GM06990 (cell line): ENCODE results near the gene CELA3B.
"Not testable (repeated sequence)": the region's sequence is repeated elsewhere in the genome, so short reads cannot be mapped to it uniquely, and the experiment has no call there.

Source experiments
- DNase-seq: peaks from one replicate; pipeline ENCODE4 v3.0.0-alpha.2; 2011; ENCODE audit not compliant: insufficient read length; ENCODE audit errors: extremely low read depth
- H3K27me3 ChIP-seq: replicated peaks from 2 replicates; pipeline ENCODE4 v1.6.0; 2011; ENCODE audit warnings: low read length; ENCODE audit not compliant: control insufficient read depth, insufficient read depth
- H3K36me3 ChIP-seq: 2 replicates; pipeline ENCODE4 v1.5.1; 2011; ENCODE audit warnings: low read length; ENCODE audit not compliant: control insufficient read depth, insufficient read depth
- H3K4me3 ChIP-seq: replicated peaks from 2 replicates; pipeline ENCODE4 v1.5.1; 2011; ENCODE audit warnings: low read depth, mild to moderate bottlenecking, control low read depth, low read length
- TF ChIP-seq, protein P1 (sequence below): IDR thresholded peaks from 2 replicates; pipeline ENCODE4 v1.5.1; 2011; ENCODE audit warnings: low read length, control low read depth, mild to moderate bottlenecking, inconsistent platforms; ENCODE audit not compliant: insufficient read depth, poor library complexity, severe bottlenecking

CELA3B gene

DNA sequence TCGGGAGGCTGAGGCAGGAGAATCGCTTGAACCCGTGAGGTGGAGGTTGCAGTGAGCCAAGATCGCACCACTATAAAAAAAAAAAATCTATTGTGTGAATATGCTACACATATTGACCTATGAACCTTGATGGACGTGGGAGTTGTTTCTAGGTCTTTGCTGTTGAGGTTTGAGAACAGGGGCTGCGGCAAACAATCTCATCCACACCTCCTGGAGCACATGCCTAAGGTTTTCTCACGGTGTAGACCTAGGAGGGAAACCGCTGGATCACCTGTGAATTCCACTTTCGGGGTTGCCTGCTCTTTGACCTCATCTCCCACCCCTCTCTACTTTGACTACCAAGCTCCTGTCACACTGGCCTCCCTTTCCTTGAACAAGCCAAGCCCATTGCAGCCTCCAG is 1.5 kb upstream of the CELA3B start:
- not testable (repeated sequence) for DNase-seq, H3K36me3 ChIP-seq, H3K27me3 ChIP-seq, H3K4me3 ChIP-seq

DNA sequence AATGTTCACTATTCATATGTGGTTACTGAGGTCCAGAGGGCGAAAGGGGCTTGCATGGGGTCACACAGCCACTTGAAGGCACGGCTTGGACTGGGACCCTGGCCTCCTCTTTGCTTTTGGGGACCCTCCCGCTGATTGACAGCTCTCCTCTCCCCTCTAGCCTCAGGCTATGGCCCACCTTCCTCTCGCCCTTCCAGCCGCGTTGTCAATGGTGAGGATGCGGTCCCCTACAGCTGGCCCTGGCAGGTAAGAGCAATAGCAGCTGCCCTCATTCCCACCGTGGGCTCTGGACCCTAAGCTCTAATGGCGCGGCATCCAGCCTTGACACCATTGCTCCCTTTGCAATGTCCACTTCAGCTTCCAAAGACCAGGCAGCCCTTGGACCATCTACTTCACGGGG is 1.4 kb downstream of the CELA3B start:
- H3K4me3 ChIP-seq, DNase-seq, H3K36me3 ChIP-seq, H3K27me3 ChIP-seq: not testable (repeated sequence)

DNA sequence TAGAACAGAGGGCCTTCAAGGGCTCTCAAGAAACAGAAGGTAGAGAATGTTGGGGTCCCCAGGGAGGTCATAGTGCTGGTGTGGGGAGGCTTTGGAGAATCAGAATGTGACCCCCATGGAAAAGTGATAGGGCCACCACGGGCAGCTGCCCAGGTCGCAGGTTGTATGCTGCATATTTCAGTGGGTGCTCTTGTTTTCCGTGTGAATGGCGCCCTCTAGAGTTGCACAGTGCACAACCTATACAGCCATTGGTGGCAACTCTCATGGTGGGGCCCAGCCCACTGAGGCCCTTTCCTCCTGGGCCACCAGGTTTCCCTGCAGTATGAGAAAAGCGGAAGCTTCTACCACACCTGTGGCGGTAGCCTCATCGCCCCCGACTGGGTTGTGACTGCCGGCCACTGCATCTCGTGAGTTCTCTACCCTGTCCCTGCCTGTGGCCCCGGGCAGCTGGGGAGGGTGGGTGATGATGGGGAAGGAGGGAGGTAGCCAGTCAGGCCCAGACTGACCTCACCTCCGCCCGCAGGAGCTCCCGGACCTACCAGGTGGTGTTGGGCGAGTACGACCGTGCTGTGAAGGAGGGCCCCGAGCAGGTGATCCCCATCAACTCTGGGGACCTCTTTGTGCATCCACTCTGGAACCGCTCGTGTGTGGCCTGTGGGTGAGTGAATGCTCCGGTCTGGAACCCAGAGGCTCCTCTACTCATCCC is 3.8 kb downstream of the CELA3B start:
- not testable (repeated sequence) for DNase-seq, H3K27me3 ChIP-seq, H3K36me3 ChIP-seq, H3K4me3 ChIP-seq

DNA sequence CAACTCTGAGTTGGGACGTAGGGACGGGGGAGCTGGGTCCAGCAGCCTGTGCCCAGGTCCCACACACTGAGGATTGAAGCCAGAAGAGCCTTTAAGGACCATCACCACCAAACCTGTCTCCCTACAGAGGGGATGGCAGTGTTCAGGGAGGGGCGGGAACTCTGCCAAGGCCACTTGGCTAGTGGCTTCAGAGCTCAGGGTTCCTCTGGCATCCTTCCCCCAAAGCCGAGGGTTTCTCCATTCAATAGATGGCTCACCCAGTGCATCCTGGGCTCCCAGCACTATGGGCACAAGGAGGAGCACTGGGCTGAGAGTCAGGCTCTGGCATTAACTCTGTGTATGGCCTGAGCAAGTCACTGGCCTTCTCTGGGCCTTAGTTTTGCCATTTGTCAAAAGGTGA is 4.4 kb downstream of the CELA3B start:
- not testable (repeated sequence) for H3K4me3 ChIP-seq, H3K36me3 ChIP-seq, H3K27me3 ChIP-seq, DNase-seq

DNA sequence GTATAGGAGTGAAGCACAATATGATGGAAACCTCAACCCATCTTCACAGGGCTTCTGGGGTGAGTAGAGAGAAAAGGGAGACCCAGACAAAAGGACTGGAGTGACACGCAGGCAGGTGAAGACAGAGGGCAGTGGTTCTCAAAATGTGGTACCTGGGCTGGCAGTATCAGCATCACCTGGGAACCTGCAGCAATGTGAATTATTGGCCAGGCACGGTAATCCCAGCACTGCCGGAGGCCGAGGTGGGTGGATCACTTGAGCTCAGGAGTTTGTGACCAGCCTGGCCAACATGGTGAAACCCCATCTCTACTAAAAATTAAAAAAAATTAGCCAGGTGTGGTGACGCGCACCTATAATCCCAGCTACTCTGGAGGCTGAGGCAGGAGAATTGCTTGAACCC is 5.3 kb downstream of the CELA3B start:
- not testable (repeated sequence) for H3K36me3 ChIP-seq, DNase-seq, H3K27me3 ChIP-seq, H3K4me3 ChIP-seq
- TF ChIP-seq, protein P1, sequence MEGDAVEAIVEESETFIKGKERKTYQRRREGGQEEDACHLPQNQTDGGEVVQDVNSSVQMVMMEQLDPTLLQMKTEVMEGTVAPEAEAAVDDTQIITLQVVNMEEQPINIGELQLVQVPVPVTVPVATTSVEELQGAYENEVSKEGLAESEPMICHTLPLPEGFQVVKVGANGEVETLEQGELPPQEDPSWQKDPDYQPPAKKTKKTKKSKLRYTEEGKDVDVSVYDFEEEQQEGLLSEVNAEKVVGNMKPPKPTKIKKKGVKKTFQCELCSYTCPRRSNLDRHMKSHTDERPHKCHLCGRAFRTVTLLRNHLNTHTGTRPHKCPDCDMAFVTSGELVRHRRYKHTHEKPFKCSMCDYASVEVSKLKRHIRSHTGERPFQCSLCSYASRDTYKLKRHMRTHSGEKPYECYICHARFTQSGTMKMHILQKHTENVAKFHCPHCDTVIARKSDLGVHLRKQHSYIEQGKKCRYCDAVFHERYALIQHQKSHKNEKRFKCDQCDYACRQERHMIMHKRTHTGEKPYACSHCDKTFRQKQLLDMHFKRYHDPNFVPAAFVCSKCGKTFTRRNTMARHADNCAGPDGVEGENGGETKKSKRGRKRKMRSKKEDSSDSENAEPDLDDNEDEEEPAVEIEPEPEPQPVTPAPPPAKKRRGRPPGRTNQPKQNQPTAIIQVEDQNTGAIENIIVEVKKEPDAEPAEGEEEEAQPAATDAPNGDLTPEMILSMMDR = peak; percentile 2

DNA sequence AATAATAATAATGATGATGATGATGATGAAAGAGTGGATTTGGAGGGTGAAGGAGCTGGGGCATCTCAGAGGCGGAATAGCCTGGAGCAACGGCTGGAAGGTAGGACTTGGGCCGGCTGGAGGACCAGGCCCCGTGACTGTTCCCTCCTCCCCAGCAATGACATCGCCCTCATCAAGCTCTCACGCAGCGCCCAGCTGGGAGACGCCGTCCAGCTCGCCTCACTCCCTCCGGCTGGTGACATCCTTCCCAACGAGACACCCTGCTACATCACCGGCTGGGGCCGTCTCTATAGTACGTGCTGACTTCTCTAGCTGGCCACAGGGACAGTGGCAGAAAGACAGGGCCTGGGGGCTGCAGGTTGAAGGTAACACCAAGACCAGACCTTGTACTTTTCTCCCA is 6.7 kb downstream of the CELA3B start:
- not testable (repeated sequence) for H3K36me3 ChIP-seq, H3K27me3 ChIP-seq, H3K4me3 ChIP-seq, DNase-seq

DNA sequence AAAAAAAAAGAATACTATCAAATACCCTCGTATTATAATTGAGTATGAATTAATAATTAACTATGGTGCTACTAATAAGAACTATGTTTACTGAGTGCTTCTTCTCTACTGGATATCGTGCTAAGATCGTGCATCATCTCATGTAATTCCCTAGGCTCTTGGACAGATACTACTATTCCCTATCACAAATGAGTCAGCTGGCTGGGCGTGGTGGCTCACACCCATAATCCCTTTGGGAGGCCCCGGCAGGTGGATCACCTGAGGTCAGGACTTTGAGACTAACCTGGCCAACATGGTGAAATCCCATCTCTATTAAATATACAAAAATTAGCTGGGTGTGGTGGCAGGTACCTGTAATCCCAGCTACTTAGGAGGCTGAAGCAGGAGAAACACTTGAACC is 9.1 kb downstream of the CELA3B start:
- H3K27me3 ChIP-seq, H3K36me3 ChIP-seq, H3K4me3 ChIP-seq, DNase-seq: not testable (repeated sequence)

DNA sequence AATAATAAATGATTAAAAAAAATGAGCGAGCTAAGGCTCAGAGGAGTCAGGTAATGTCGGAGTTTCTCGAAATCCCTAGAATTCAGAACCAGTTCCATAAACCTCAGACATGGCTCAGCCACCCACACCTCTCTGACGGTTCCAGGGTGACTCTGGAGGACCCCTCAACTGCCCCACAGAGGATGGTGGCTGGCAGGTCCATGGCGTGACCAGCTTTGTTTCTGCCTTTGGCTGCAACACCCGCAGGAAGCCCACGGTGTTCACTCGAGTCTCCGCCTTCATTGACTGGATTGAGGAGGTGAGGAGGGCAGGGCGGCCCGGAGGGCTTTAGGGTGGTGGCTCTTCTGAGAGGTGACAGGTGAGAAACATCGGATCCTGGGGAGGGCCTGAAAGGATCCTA is 9.6 kb downstream of the CELA3B start:
- not testable (repeated sequence) for DNase-seq, H3K4me3 ChIP-seq, H3K27me3 ChIP-seq, H3K36me3 ChIP-seq

DNA sequence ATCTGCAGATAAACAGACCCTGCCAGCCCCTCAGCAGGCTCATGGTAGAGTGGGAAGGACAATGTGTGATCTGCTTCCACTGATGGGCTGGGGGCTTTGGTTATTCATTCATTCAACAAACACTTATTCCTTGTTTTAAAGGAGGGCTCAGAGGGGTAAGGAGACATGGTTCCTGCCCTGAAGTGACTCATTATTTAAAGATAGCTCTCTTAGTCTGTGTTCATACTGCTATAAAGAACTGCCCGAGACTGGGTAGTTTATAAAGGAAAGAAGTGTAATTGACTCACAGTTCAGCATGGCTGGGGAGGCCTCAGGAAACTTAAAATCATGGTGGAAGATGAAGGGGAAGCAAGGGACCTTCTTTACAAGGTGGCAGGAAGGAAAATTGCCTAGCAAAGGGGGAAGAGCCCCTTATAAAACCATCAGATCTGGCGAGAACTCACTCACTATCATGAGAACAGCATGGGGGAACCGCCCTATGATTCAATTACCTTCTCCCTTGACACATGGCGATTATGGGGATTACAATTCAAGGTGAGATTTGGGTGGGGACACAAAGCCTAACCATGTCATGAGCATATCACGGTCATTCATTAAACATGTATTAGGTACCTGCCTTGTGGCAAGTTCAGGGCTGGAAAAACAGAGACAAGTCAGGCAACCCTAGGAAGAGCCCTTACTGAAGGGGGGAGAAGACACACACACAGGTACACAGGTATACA is 13.0 kb downstream of the CELA3B start:
- not testable (repeated sequence) for H3K27me3 ChIP-seq, DNase-seq, H3K4me3 ChIP-seq, H3K36me3 ChIP-seq

DNA sequence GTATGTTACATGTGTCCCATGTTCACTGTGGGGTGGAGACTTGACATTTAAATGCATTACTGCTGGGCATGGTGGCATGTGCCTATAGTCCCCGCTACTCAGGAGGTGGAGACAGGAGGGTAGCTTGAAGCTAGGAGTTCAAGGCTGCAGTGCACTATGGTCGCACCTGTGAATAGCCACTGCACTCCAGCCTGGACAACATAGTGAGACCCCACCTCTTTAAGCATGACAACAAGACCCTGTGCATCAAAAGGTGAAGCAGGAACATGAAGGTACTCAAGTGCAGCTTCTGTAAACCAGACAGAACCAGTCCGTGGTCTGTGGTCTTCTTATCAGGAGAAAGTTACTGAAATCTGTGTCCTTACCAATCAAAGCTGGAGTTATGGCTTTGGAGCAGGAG is 15.4 kb downstream of the CELA3B start:
- not testable (repeated sequence) for H3K27me3 ChIP-seq, H3K4me3 ChIP-seq, H3K36me3 ChIP-seq, DNase-seq

DNA sequence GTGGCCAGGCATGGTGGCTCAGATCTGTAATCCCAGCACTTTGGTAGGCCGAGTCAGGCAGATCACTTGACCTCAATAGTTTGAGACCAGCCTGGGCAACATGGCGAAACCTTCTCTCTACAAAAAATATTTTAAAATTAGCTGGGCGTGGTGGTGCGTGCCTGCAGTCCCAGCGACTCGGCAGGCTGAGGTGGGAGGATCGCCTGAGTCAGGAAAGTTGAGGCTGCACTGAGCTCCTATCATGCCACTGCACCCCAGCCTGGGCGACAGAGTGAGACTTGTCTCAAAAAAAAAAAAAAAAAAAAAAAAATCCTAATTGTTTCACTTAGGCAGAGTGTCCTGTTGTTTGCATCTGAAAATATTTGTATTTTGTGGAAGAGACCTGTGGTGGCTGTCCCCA is 17.9 kb downstream of the CELA3B start:
- not testable (repeated sequence) for DNase-seq, H3K27me3 ChIP-seq, H3K4me3 ChIP-seq, H3K36me3 ChIP-seq

DNA sequence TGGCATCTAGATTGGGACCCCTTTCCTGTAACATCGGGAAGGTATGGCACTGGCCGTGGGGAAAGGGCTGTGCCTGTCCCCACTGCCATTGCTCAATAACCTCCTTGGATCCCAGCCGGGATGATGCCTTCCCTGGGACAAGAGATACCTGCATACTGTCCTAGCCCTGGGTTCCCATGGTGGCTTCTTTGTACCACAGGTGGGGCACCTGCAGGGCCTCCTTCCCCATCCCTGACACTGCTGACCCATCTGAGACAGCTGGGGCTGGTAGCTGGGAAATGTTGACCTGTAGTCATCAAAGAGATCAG is 19.8 kb downstream of the CELA3B start:
- DNase-seq, H3K36me3 ChIP-seq, H3K4me3 ChIP-seq, H3K27me3 ChIP-seq: not testable (repeated sequence)

DNA sequence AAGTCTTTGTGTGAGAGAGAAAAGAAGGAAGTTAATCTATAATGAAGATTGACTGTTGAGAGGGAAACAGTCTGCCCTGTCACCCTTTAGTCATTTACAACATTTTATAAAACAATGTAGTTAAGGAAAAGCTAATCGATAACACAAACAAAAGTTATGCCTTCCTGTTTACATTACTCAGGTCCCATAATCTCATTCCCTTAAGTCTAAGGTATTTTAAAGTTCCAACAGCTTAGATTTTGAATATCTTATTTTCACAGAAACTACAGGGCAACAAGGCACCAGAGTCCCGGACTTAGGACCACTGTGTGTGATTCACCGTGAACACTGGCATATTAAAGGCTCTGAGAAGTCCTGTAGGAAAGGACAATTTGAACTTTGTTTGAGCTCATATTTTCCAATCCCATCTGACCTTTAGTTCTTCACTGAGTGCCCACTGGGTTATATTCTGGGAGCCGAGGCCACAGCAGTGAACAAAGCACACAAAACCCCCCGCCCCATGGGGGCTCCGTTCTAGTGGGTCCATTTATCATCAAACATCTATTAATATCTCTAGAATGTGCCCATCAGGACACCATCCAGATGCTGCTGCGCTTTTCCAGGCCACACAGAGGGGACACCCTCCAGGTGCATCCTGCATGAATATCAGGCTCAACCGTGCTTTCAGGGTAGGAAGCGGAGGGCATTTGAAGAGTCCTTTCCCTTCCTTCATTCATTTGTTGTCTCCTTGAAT is 21.2 kb downstream of the CELA3B start:
- H3K4me3 ChIP-seq, H3K27me3 ChIP-seq, H3K36me3 ChIP-seq, DNase-seq: not testable (repeated sequence)
